WTC11 (cell line): Measurements from ENCODE around the gene WEE1. TPM values are rescaled to one million over a fixed set of nuclear protein-coding genes. Genes with fewer than 3 reads are reported as not detected.

Experiments used
- ATAC-seq: fragments of 200-7000 bp; cut with Tn5 transposase; 2 replicates; pipeline ENCODE4 v1.10.0; 2021; ENCODE audit warnings: mild to moderate bottlenecking, moderate library complexity
- CTCF ChIA-PET: fragments of 300-600 bp; sonication (Branson Sonifier 250); formaldehyde crosslinking; loops from one replicate; lab custom pipeline; 2021; ENCODE audit warnings: antibody characterized with exemption; lab: Charles Lee
- POLR2A ChIA-PET: fragments of 350-600 bp; sonication (Branson Sonifier 250); formaldehyde crosslinking; loops from one replicate; lab custom pipeline; 2021; ENCODE audit warnings: antibody characterized with exemption; lab: Charles Lee
- DNase-seq: peaks from one replicate; pipeline ENCODE4 v3.0.0; 2021; ENCODE audit warnings: low spot score
- H3K27ac Mint-ChIP-seq: 2 replicates; pipeline ENCODE4 v1.8.0; 2021; ENCODE audit warnings: mixed read lengths
- H3K27me3 Mint-ChIP-seq: 2 replicates; pipeline ENCODE4 v1.8.0; 2021; ENCODE audit warnings: low read depth, mild to moderate bottlenecking, moderate library complexity, mixed read lengths
- H3K36me3 Mint-ChIP-seq: 2 replicates; pipeline ENCODE4 v1.8.0; 2021; ENCODE audit warnings: mixed read lengths
- H3K4me1 Mint-ChIP-seq: 2 replicates; pipeline ENCODE4 v1.8.0; 2022; ENCODE audit warnings: mixed read lengths
- H3K4me3 Mint-ChIP-seq: 2 replicates; pipeline ENCODE4 v1.8.0; 2021; ENCODE audit warnings: mild to moderate bottlenecking, moderate library complexity, mixed read lengths
- H3K9me3 Mint-ChIP-seq: 2 replicates; pipeline ENCODE4 v1.8.0; 2021; ENCODE audit warnings: mixed read lengths
- ATF2 ChIP-seq: sonication (generic); formaldehyde crosslinking; IDR thresholded peaks from 2 replicates; pipeline ENCODE4 v1.8.1; 2022; ENCODE audit warnings: low read depth, missing genetic modification reagents, borderline replicate concordance
- CBFB ChIP-seq: sonication (generic); formaldehyde crosslinking; IDR thresholded peaks from 2 replicates; pipeline ENCODE4 v1.8.1; 2022; ENCODE audit warnings: mild to moderate bottlenecking, low read depth, missing genetic modification reagents
- E2F5 ChIP-seq: sonication (generic); formaldehyde crosslinking; IDR thresholded peaks from 2 replicates; pipeline ENCODE4 v1.8.1; 2022; ENCODE audit warnings: mild to moderate bottlenecking, moderate library complexity, missing genetic modification reagents
- ESRRA ChIP-seq: sonication (generic); formaldehyde crosslinking; IDR thresholded peaks from 2 replicates; pipeline ENCODE4 v1.8.1; 2022; ENCODE audit warnings: mild to moderate bottlenecking, missing genetic modification reagents, borderline replicate concordance
- FOXJ3 ChIP-seq: sonication (generic); formaldehyde crosslinking; IDR thresholded peaks from 2 replicates; pipeline ENCODE4 v1.9.0; 2021; ENCODE audit warnings: missing genetic modification reagents, mild to moderate bottlenecking, borderline replicate concordance
- FOXP1 ChIP-seq: sonication (generic); formaldehyde crosslinking; IDR thresholded peaks from 2 replicates; pipeline ENCODE4 v1.8.0; 2022; ENCODE audit warnings: missing genetic modification reagents, mild to moderate bottlenecking, moderate library complexity, borderline replicate concordance
- FOXP4 ChIP-seq: sonication (generic); formaldehyde crosslinking; IDR thresholded peaks from 2 replicates; pipeline ENCODE4 v1.8.0; 2022; ENCODE audit warnings: mild to moderate bottlenecking, missing genetic modification reagents
- HMGA2 ChIP-seq: fragments of 250-450 bp; sonication (Bioruptor Pico); IDR thresholded peaks from 2 replicates; pipeline ENCODE4 v1.4.0; 2021; ENCODE audit warnings: mild to moderate bottlenecking, moderate library complexity
- KAT7 ChIP-seq: sonication (generic); formaldehyde crosslinking; IDR thresholded peaks from 2 replicates; pipeline ENCODE4 v1.8.1; 2023; ENCODE audit warnings: missing genetic modification reagents, mild to moderate bottlenecking, borderline replicate concordance
- MAX ChIP-seq: sonication (generic); formaldehyde crosslinking; IDR thresholded peaks from 2 replicates; pipeline ENCODE4 v1.8.0; 2022; ENCODE audit warnings: mild to moderate bottlenecking, missing genetic modification reagents
- MLX ChIP-seq: sonication (generic); formaldehyde crosslinking; IDR thresholded peaks from 2 replicates; pipeline ENCODE4 v1.8.1; 2023; ENCODE audit warnings: mild to moderate bottlenecking, missing genetic modification reagents, moderate library complexity
- NR2C2 ChIP-seq: sonication (generic); formaldehyde crosslinking; IDR thresholded peaks from 2 replicates; pipeline ENCODE4 v1.8.0; 2022; ENCODE audit warnings: mild to moderate bottlenecking, missing genetic modification reagents
- SMAD4 ChIP-seq: sonication (generic); formaldehyde crosslinking; IDR thresholded peaks from 2 replicates; pipeline ENCODE4 v1.8.0; 2022; ENCODE audit warnings: mild to moderate bottlenecking, missing genetic modification reagents
- TEAD1 ChIP-seq: sonication (generic); formaldehyde crosslinking; IDR thresholded peaks from 2 replicates; pipeline ENCODE4 v1.8.0; 2022; ENCODE audit warnings: mild to moderate bottlenecking, missing genetic modification reagents
- ZBTB43 ChIP-seq: sonication (generic); formaldehyde crosslinking; IDR thresholded peaks from 2 replicates; pipeline ENCODE4 v1.8.1; 2023; ENCODE audit warnings: mild to moderate bottlenecking, missing genetic modification reagents
- ZNF121 ChIP-seq: sonication (generic); formaldehyde crosslinking; IDR thresholded peaks from 2 replicates; pipeline ENCODE4 v1.8.0; 2023; ENCODE audit warnings: missing genetic modification reagents
- ZNF281 ChIP-seq: sonication (generic); formaldehyde crosslinking; IDR thresholded peaks from 2 replicates; pipeline ENCODE4 v1.8.0; 2023; ENCODE audit warnings: mild to moderate bottlenecking, missing genetic modification reagents
- ZNF396 ChIP-seq: fragments of 250-450 bp; sonication (Bioruptor Pico); IDR thresholded peaks from 2 replicates; pipeline ENCODE4 v1.8.0; 2021; ENCODE audit warnings: mild to moderate bottlenecking, moderate library complexity, borderline replicate concordance
- total RNA-seq: library from RNA; stranded (reverse); gene quantifications from 3 replicates; pipeline ENCODE4 v1.2.3, GENCODE V29; 2021

The WEE1 gene
- total RNA-seq, 1 experiment from 2014 or later: 109 TPM

GRCh38 chr11:9609002-9609759 is 35.7 kb downstream of the WEE1 start (continued):
- no peak for TF ChIP-seq FOXP4 (CRISPR knock-in tag)
- no peak for TF ChIP-seq CBFB (CRISPR knock-in tag)
- TF ChIP-seq FOXP1: no peak
- no peak for TF ChIP-seq ATF2 (CRISPR knock-in tag)

GRCh38 chr11:9609841-9610240 is 36.4 kb downstream of the WEE1 start:
- Mint-ChIP-seq H3K4me1 (peaks cover 40% of the 10 kb centered on the region), H3K27me3 (no peaks in the 10 kb centered on the region), H3K9me3 (peaks cover 8% of the 10 kb centered on the region), H3K36me3 (peaks cover 3% of the 10 kb centered on the region), H3K27ac (0 out of 2 replicates have a peak overlapping the region, but pooled peaks have one; percentile 16), H3K4me3 (no peak overlapping the region)
- ChIA-PET CTCF (no interaction called here), POLR2A (no interaction called here)
- DNase-seq (no peak), ATAC-seq (no peak)
- no peak for TF ChIP-seq ZBTB43 (CRISPR knock-in tag)
- peak; percentile 82; the same call in 1 of the 2 replicates for TF ChIP-seq ZNF121 (CRISPR knock-in tag)

- peak; percentile 82 for ATAC-seq
- H3K27me3 Mint-ChIP-seq: no peaks in the 10 kb centered on the region
- peak overlapping the region; percentile 79 for H3K4me3 Mint-ChIP-seq
- CTCF ChIA-PET: interaction anchor here (0.5 to 3.0 kb wide), 51 partner anchors 9 to 1114 kb away, joined by 3 to 45 read pairs (median 4); partner anchors contain the start of genes SWAP70, WEE1 and ZNF143
- H3K4me1 Mint-ChIP-seq: peaks cover 32% of the 10 kb centered on the region
- peaks cover 3% of the 10 kb centered on the region for H3K36me3 Mint-ChIP-seq
- peak overlapping the region; percentile 95 for H3K27ac Mint-ChIP-seq
- H3K9me3 Mint-ChIP-seq: peaks cover 8% of the 10 kb centered on the region
- DNase-seq: peak; percentile 95
- POLR2A ChIA-PET: interaction anchor here (0.7 to 2.6 kb wide), 5 partner anchors 14 to 153 kb away, joined by 3 to 18 read pairs (median 3); partner anchors contain the start of genes WEE1 and ZNF143
- TF ChIP-seq HMGA2 (CRISPR knock-in tag): no peak
- TF ChIP-seq SMAD4: no peak
- no peak for TF ChIP-seq ZNF281 (CRISPR knock-in tag)
- no peak for TF ChIP-seq E2F5
- TF ChIP-seq NR2C2: no peak
- no peak; the same call in 1 of the 2 replicates for TF ChIP-seq KAT7 (CRISPR knock-in tag)
- no peak for TF ChIP-seq MLX
- TF ChIP-seq ESRRA (CRISPR knock-in tag): no peak
- no peak; the same call in 1 of the 2 replicates for TF ChIP-seq MAX (CRISPR knock-in tag)
- no peak for TF ChIP-seq FOXP1
- TF ChIP-seq ZBTB43 (CRISPR knock-in tag): no peak
- TF ChIP-seq FOXJ3: no peak
- no peak for TF ChIP-seq TEAD1
- no peak for TF ChIP-seq ZNF396 (CRISPR knock-in tag)
These were observed 39.8 kb downstream of the WEE1 start for GRCh38 chr11:9613118-9613829.
